Right atrium auricular region (tissue), 2 donors: ENCODE data around the gene KNSTRN. TPM values are rescaled to one million over a fixed set of nuclear protein-coding genes. Genes with fewer than 3 reads are reported as not detected.
A peak's percentile ranks its signal among the peaks of the same experiment; 100 is the strongest.

Source experiments
- DNase-seq: peaks from one replicate; pipeline ENCODE4 v3.0.0-alpha.2; 2019; ENCODE audit warnings: low spot score
- H3K27ac ChIP-seq, 2 donors: fragments of 200-600 bp; sonication (generic); 1 replicate in 1 of 2; 2 replicates in 1 of 2; pipeline ENCODE4 v1.5.1; 2016 to 2019
- H3K27me3 ChIP-seq, 2 donors: fragments of 200-600 bp; sonication (generic); one replicate each; pipeline versions ENCODE4 v1.5.1 to v1.6.0; 2017 to 2019
- H3K36me3 ChIP-seq: fragments of 200-600 bp; sonication (generic); one replicate; pipeline ENCODE4 v1.5.1; 2016
- H3K4me1 ChIP-seq, 2 donors: fragments of 200-600 bp; sonication (generic); one replicate each; pipeline versions ENCODE4 v1.5.1 to v1.6.0; 2017 to 2019
- H3K4me3 ChIP-seq, 2 donors: fragments of 200-600 bp; sonication (generic); 1 replicate in 1 of 2; 2 replicates in 1 of 2; pipeline ENCODE4 v1.5.1; 2017 to 2019; ENCODE audit warnings: mild to moderate bottlenecking in 1 of 2, moderate library complexity in 1 of 2
- H3K9me3 ChIP-seq, 2 donors: fragments of 200-600 bp; sonication (generic); one replicate each; pipeline ENCODE4 v1.5.1; 2019
- CTCF ChIP-seq, 2 donors: fragments of 200-600 bp; sonication (generic); IDR thresholded peaks; one replicate each; pipeline ENCODE4 v1.5.1; 2019; ENCODE audit warnings: antibody characterized with exemption in 2 of 2
- total RNA-seq, 2 donors: library from RNA; depleted of rRNA; stranded (reverse); fragments of >200 nt; gene quantifications; one replicate each; pipeline ENCODE4 v1.1.0, GENCODE V29; 2016

Gene KNSTRN
- total RNA-seq, 2 donors from 2014 or later: 8.4 to 12.9 TPM

DNA sequence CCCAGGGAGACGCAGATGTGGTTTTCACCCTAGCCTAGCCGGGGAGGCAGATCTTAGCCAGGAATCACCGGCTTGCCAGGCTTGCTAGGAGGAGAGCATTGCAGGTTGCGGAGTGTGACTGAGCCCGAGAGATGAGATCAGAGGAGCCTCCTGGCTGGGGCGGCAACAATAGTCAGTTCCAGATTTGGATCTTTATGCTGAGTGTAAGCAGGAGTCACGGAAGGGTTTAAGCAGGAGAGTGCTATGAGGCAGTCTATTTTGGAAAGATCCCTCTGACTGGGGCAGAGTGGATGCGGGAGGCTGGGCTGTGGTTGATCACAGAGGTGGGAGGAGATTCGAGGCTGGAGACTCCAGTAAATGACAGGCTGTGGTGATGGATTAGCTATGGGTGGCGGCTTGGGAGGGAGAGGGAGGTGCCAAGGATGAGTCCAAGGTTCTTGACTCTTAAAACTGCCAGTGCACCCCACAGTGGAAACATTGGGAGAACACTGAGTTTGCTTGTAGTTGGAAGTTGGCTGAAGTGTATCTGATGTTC, 47.8 kb downstream of the KNSTRN start:
- Histone ChIP-seq H3K36me3 (no peaks in the 10 kb centered on the region), H3K27ac (no peak overlapping the region)

DNA sequence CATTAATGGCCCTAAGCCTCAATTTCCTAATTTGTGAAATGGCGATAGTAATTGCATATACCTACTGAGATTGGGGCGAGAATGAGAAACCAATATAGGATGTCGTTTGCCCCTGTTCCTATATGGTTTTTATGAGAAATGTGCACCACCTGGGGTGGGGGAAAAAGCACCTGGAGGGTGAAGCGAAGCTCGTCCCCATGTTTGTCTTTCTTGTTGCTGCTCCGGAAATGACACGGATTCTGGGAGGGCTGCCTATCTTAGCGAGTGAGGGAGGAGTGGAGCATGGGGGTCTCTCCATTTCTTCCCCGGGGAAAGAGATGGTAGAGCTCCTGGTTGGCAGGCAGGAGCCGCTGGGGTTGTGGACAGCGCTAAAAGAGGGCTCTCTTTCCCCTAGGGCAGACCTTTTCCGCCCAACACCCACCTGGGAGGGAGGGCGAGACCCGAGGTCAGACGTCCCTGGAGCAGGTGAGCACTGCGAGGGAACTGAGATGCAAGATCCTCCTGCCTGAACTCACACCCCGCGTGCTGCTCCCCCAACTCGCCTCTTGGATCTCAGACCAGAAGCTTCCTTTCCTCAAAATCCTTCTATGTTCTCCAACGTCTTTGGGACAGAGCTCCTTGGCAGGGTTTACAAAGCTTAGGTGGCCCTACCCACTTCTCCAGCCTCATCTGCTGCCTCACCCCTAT, 52.6 kb downstream of the KNSTRN start:
- TF ChIP-seq CTCF (IDR thresholded peaks at IDR 0.05): no peak
- no peaks in the 10 kb centered on the region for H3K9me3 ChIP-seq
- H3K27ac ChIP-seq: no peak overlapping the region
- DNase-seq: no peak
- H3K27me3 ChIP-seq: no peaks in the 10 kb centered on the region
- H3K4me1 ChIP-seq: peaks cover 0 to 38% of the 10 kb centered on the region in 2 donors
- H3K4me3 ChIP-seq: no peak overlapping the region
- no peaks in the 10 kb centered on the region for H3K36me3 ChIP-seq

More for the DNA sequence above, 47.8 kb downstream of the KNSTRN start:
- H3K4me1 ChIP-seq: no peaks in the 10 kb centered on the region
- no peaks in the 10 kb centered on the region for H3K9me3 ChIP-seq
- no peak for DNase-seq
- no peak overlapping the region for H3K4me3 ChIP-seq
- no peaks in the 10 kb centered on the region for H3K27me3 ChIP-seq
- TF ChIP-seq CTCF (IDR thresholded peaks at IDR 0.05): no peak

DNA sequence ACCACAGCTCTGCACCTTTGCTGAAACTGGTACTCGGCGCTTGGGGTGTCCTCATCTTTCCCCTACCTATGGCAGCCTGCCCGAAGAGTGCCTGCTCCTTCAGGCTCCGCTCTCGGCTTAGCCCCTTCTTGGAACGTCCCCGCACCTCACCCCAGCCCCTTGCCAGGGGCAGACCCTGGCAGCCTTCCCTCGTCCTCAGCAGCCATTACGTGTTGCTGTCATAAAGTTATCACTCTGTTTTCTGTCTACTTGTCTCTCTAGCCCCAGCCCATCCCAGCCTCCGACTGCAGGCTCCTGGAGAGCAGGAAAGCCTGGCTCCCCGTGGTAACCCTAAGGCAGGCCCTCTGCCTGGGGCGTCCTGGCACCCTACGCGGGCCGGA, 53.2 kb downstream of the KNSTRN start:
- DNase-seq: no peak
- no peaks in the 10 kb centered on the region for H3K27me3 ChIP-seq
- H3K27ac ChIP-seq: peak overlapping the region in 1 of 2 donors; percentile 7
- H3K4me1 ChIP-seq: peaks cover 0 to 42% of the 10 kb centered on the region in 2 donors
- H3K4me3 ChIP-seq: peak overlapping the region; percentile 22 to 54
- TF ChIP-seq CTCF (IDR thresholded peaks at IDR 0.05): no peak
- no peaks in the 10 kb centered on the region for H3K36me3 ChIP-seq
- H3K9me3 ChIP-seq: no peaks in the 10 kb centered on the region

DNA sequence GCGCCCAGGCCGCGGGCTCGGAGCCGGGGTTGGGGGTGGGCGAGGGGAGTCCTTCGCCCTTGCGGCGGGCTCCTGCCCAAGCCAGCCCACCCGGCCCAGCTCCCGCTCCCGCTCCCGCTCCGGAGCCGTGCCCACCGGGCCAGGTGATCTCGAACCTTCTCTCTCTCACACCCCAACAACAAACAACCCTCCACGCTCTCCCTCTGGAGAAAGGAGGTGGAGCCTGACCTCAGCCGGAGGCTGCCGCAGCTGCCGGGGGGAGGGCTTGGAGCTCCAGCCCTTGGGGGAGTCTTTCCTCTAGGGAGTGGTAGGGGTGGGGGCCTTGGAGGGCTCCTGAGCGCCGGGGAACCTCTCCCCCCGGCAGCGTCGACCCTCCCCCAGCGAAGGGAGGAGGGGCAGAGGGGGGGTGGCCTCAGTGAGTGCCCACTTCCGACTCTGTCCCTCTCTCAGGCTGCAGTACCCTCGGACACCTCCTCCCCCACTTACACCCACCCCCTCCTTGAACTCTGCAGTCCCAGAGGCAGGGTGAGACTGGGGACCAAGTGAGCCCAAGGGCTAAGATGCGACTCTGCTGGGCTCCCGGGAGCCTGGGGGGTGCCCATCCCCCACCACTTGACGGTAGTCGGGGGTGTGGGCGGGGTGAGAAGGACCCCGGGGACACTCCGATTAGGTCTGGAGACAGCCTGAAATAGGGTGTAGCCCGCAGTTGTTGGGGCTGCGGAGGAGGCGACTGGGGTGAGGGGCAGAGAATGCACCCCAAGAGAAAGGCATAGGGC, 53.8 kb downstream of the KNSTRN start:
- peak overlapping the region; percentile 22 to 54 for H3K4me3 ChIP-seq
- H3K27me3 ChIP-seq: no peaks in the 10 kb centered on the region
- TF ChIP-seq CTCF (IDR thresholded peaks at IDR 0.05): no peak
- peaks cover 0 to 42% of the 10 kb centered on the region in 2 donors for H3K4me1 ChIP-seq
- H3K27ac ChIP-seq: peak overlapping the region in 1 of 2 donors; percentile 7
- DNase-seq: no peak
- H3K9me3 ChIP-seq: no peaks in the 10 kb centered on the region
- no peaks in the 10 kb centered on the region for H3K36me3 ChIP-seq

- peak overlapping the region; percentile 22 to 54 for H3K4me3 ChIP-seq
Measured at GRCh38 chr15:40436892-40437751, 54.6 kb downstream of the KNSTRN start.

More at GRCh38 chr15:40436892-40437751, 54.6 kb downstream of the KNSTRN start:
- Histone ChIP-seq H3K4me1 (peaks cover 0 to 42% of the 10 kb centered on the region in 2 donors), H3K27me3 (no peaks in the 10 kb centered on the region), H3K9me3 (no peaks in the 10 kb centered on the region), H3K36me3 (no peaks in the 10 kb centered on the region), H3K27ac (no peak overlapping the region)
- DNase-seq: no peak
- TF ChIP-seq CTCF (IDR thresholded peaks at IDR 0.05): no peak
